22Rv1 (cell line): ENCODE results near the gene SELENOF.

ENCODE experiments used
- CTCF ChIP-seq: fragments of 450-650 bp; IDR thresholded peaks from 2 replicates; pipeline ENCODE4 v1.5.1; 2017; ENCODE audit warnings: mild to moderate bottlenecking
- ZFX ChIP-seq: fragments of 450-650 bp; IDR thresholded peaks from 2 replicates; pipeline ENCODE4 v1.6.1; 2017; ENCODE audit warnings: antibody characterized with exemption, borderline replicate concordance

GRCh38 chr1:86956221-86956620 is 42.3 kb upstream of the SELENOF start:
- TF ChIP-seq CTCF (no peak), ZFX (no peak)
